ENCODE data around the gene PRSS8. TPM values are rescaled to one million over a fixed set of nuclear protein-coding genes. Genes with fewer than 3 reads are reported as not detected.
"Not testable (repeated sequence)": the region's sequence is repeated elsewhere in the genome, so short reads cannot be mapped to it uniquely, and the experiment has no call there.

PRSS8 gene
- total RNA-seq, 2 donors from 2014 or later = not detected

DNA sequence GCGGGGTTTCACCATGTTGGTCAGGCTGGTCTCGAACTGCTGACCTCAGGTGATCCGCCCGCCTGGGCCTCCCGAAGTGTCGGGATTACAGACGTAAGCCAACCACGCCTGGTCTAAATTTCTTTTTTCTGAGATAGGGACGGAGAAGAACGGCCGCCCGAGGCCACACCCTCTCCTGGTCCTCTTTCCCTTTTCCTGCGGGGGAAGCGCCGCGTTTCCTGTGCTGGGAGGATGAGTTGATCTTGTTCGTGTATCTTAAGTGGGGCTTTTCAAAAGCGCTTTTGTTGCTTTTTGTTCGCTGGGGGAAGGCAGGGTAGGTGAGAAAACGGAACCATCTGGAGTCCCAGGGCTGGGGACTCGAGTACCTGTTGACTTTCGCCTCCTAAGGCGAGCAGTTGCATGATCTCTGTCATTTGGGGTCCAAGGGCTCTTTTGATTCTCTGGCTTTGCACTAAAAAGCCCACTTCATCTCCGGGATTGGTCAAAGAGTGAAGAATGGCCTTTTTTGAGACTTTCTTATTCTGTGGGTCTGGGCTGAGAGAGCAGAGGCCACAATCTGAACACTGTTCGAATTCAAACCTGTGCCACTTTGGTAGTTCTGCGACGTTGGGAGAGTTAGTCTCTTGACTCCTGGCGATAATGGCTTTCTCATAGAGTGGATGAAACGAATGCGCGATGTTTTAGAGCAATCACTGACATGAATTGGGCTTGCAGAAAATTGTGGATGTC is 45.7 kb upstream of the PRSS8 start:
- ATAC-seq (ENCODE audit: insufficient number of reproducible peaks, low FRiP score, low read depth) = no peak
- no peak for DNase-seq (ENCODE audit: low spot score)
- peak overlapping the region; percentile 97 for H3K27ac ChIP-seq
- H3K27me3 ChIP-seq (replicated peaks; ENCODE audit: insufficient read depth) = no peaks in the 10 kb centered on the region
- TF ChIP-seq, protein P1, sequence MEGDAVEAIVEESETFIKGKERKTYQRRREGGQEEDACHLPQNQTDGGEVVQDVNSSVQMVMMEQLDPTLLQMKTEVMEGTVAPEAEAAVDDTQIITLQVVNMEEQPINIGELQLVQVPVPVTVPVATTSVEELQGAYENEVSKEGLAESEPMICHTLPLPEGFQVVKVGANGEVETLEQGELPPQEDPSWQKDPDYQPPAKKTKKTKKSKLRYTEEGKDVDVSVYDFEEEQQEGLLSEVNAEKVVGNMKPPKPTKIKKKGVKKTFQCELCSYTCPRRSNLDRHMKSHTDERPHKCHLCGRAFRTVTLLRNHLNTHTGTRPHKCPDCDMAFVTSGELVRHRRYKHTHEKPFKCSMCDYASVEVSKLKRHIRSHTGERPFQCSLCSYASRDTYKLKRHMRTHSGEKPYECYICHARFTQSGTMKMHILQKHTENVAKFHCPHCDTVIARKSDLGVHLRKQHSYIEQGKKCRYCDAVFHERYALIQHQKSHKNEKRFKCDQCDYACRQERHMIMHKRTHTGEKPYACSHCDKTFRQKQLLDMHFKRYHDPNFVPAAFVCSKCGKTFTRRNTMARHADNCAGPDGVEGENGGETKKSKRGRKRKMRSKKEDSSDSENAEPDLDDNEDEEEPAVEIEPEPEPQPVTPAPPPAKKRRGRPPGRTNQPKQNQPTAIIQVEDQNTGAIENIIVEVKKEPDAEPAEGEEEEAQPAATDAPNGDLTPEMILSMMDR (IDR thresholded peaks at IDR 0.05) = no peak
- peak overlapping the region; percentile 99 for H3K4me3 ChIP-seq
- H3K4me1 ChIP-seq (ENCODE audit: control insufficient read depth in 1 of 2, low read depth in 2 of 2) = peaks cover 25 to 39% of the 10 kb centered on the region in 2 donors
- peaks cover 33% of the 10 kb centered on the region for H3K36me3 ChIP-seq
- H3K9me3 ChIP-seq = no peaks in the 10 kb centered on the region

DNA sequence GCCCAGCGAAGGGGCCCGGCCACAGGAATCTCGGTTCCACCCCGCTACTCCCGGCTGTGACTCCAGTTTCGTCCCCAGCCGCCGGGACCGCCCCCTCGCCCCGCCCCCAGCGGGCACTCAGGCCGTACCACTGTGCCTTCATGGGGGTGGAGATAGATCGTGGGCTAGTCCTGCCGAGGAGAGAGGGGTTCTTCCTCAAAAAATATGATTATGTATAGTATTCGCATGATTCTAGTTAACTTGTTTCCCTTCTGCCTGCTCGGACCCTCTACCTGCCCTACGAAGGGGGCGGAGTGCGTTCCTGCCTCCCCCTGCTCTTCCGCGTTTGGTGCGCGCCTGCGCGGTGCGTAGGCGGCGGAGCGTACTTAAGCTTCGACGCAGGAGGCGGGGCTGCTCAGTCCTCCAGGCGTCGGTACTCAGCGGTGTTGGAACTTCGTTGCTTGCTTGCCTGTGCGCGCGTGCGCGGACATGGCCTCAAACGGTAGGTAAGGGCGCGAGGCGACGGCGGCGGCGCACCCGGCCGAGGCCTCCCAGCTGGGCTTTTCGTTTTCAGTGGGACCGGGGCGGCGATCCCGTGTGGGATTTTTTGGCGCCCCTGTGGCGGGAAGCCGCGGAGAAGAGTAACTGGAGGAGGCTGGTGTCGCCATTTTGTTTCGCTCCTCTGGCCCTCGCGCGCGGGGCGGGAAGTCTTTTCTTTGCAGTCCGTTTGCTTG is 44.4 kb upstream of the PRSS8 start, which contains the start of gene FUS:
TSS of gene FUS (plus strand) at position 393 of the 713 bp plus-strand sequence. CDS start at position 469, 76 bp downstream.
- DNase-seq (ENCODE audit: low spot score) = peak; percentile 41
- Histone ChIP-seq H3K27me3 (replicated peaks; ENCODE audit: insufficient read depth) (no peaks in the 10 kb centered on the region), H3K27ac (peak within 1 kb of the TSS; percentile 97), H3K9me3 (no peaks in the 10 kb centered on the region), H3K36me3 (peaks cover 20% of the 10 kb centered on the region), H3K4me3 (peak within 1 kb of the TSS; percentile 99), H3K4me1 (ENCODE audit: control insufficient read depth in 1 of 2, low read depth in 2 of 2) (peaks cover 25 to 39% of the 10 kb centered on the region in 2 donors)
- peak; percentile 85 for ATAC-seq (ENCODE audit: insufficient number of reproducible peaks, low FRiP score, low read depth)
- TF ChIP-seq, protein P1 (IDR thresholded peaks at IDR 0.05) = no peak

DNA sequence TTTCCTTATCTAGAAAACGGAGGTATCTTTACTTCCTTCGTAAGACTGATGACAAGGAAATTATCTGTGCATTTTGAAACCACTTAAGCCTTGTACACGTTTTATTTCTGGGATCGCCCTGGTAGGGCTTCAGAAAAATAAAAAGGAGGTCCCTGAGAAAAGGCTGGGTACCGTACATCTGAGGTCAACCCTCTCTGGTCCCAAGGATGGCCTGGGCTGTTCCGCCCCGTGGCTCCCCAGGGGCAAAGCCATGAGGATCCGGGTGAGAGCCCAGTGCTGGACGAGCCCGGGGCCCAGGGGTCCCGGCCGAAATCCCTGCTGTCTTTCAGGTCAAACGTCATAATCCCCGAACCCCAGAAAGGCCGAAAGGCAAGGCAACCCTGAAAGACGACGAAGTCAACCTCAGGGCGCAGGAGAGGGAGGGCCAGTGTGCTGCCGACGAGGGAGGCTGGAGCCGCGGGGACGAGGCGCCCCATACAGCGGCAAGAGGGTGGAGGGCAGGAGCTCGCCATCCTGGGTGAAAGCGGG is 43.8 kb upstream of the PRSS8 start:
- DNase-seq (ENCODE audit: low spot score) (no peak), ATAC-seq (ENCODE audit: insufficient number of reproducible peaks, low FRiP score, low read depth) (no peak)
- peaks cover 15% of the 10 kb centered on the region for H3K36me3 ChIP-seq
- H3K4me1 ChIP-seq (ENCODE audit: control insufficient read depth in 1 of 2, low read depth in 2 of 2) = peaks cover 25 to 39% of the 10 kb centered on the region in 2 donors
- H3K4me3 ChIP-seq = peak overlapping the region; percentile 99
- H3K9me3 ChIP-seq = no peaks in the 10 kb centered on the region
- H3K27me3 ChIP-seq (replicated peaks; ENCODE audit: insufficient read depth) = no peaks in the 10 kb centered on the region
- peak overlapping the region; percentile 97 for H3K27ac ChIP-seq
- TF ChIP-seq, protein P1 (IDR thresholded peaks at IDR 0.05) = no peak

DNA sequence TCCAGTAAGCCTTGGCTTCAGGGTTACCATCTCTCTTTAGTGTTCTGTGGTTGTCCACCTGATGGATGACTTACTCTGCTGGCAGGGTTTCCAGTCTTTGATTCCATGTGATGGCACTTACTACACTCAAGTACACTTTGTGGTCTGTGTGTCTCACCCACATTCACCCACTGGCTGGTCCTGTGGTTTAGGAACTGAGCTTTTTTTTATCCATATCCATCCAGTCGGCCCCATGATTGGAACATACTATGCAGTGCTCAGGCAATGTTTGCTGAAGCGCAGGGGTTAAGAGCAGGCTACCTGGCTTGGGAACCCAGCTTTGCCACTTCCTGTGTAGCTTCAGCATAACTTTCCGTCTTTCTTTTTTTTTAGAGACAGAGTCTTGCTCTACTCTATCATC is 41.6 kb upstream of the PRSS8 start:
- no peak overlapping the region for H3K27ac ChIP-seq
- H3K9me3 ChIP-seq = no peaks in the 10 kb centered on the region
- DNase-seq (ENCODE audit: low spot score) (no peak), ATAC-seq (ENCODE audit: insufficient number of reproducible peaks, low FRiP score, low read depth) (no peak)
- H3K4me3 ChIP-seq = no peak overlapping the region
- no peaks in the 10 kb centered on the region for H3K27me3 ChIP-seq (replicated peaks; ENCODE audit: insufficient read depth)
- peaks cover 12 to 20% of the 10 kb centered on the region in 2 donors for H3K4me1 ChIP-seq (ENCODE audit: control insufficient read depth in 1 of 2, low read depth in 2 of 2)
- TF ChIP-seq, protein P1 (IDR thresholded peaks at IDR 0.05) = no peak
- H3K36me3 ChIP-seq = no peaks in the 10 kb centered on the region

DNA sequence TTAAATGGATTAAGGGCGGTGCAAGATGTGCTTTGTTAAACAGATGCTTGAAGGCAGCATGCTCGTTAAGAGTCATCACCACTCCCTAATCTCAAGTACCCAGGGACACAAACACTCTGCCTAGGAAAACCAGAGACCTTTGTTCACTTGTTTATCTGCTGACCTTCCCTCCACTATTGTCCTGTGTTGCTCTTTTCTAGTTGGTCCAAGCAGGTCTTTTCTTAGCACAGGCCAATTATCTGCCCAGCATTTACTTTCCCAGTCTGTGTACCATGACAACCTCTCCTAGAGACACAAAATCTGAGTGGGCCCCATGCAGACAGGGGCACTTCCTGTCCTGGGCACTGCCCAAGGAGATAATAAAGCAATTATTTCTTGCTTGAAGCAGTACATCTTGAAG is 34.5 kb upstream of the PRSS8 start:
- not testable (repeated sequence) for H3K4me1 ChIP-seq (ENCODE audit: control insufficient read depth in 1 of 2, low read depth in 2 of 2); H3K4me3 ChIP-seq; H3K27me3 ChIP-seq (replicated peaks; ENCODE audit: insufficient read depth); H3K27ac ChIP-seq; H3K9me3 ChIP-seq; DNase-seq (ENCODE audit: low spot score); H3K36me3 ChIP-seq; ATAC-seq (ENCODE audit: insufficient number of reproducible peaks, low FRiP score, low read depth)

All from thoracic aorta (tissue), 2 donors.